SKM-1 treated with dmso at 0.1 percent for 144 hours (cell line): ENCODE measurements around the gene MUC5AC.

Experiments used
- DNase-seq: peaks from one replicate; lab custom pipeline; 2025; ENCODE audit not compliant: unreplicated experiment; lab: John Stamatoyannopoulos, UW

The MUC5AC gene

DNA sequence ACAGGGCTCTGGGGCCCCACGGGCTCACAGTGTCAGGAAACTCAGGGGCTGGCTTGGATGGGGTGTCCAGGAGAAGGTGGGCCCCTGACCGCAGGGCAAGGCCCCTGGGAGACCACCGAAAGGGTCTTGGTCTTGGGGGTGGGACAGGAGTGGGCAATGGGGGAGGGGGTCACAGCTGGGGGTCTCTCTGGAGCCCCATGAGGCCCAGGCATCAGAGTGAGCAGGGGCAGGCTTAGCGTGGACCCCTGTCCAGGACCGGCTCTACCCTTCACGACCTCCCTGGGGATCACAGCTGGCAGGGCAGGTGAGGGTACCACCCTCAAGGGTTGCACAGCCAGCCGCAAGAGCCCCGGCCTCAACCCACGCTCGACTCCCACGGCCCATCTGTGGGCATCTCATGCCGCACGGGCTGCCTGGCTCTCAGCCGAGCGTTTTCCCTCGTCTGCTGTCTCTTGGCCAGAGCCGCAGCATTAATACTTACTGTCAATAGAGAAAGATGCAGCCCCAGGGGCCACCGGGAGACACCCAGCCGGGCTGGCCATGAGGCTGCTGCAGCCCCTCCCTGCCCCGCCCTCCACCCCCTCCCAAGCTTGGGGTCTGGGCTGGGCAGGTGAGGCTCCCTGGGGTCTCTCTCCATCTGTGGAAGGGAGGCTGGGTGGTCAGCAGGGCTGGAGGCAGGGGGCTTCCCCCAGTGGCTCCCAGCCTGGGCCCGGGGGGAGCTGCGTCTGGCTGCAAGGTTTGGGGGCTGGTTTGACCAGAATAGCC lies 65.8 kb downstream of the MUC5AC start:
- DNase-seq: no peak

- no peak for DNase-seq
Observed at GRCh38 chr11:1224111-1224490, 66.3 kb downstream of the MUC5AC start.

- DNase-seq: no peak
Observed at GRCh38 chr11:1224491-1225385, 67.0 kb downstream of the MUC5AC start.

DNA sequence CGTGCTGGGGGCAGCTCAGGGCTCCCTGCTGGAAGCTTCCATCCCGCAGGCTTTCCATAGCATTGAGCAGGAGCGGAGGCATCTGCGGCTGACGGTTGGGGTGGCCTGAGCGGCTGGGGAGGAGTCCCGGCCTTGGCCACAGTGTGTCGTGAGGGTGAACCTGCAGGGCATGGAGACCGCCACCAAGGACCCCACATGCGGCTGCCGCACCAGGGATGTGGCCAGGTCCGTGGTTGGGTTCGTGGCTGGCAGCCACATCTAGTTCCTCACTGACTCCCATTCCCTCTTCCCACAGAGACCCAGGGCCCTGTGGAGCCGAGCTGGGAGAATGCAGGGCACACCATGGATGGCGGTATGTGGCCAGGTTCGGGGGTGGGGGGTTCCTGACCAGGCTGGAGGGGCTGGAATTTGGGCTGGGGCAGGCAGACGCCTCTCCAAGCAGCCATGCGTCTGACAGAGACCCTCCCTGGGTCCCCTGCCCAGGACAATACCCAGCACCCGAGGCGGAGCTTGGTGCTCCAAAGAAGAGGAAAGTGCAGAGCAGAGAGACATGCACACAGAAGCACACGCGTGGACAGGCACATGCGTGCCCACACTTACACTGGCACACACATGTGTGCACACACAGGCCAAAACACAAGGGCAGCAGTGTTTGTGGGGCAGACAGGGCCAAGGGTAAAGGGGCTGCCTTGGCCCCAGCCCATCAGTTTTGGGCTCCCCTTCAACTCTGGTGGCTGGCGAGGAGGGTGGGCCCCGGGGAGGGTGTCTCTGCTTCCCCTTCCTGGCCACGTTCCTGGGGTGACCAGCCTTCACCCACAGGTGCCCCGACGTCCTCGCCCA lies 67.9 kb downstream of the MUC5AC start:
- no peak for DNase-seq

DNA sequence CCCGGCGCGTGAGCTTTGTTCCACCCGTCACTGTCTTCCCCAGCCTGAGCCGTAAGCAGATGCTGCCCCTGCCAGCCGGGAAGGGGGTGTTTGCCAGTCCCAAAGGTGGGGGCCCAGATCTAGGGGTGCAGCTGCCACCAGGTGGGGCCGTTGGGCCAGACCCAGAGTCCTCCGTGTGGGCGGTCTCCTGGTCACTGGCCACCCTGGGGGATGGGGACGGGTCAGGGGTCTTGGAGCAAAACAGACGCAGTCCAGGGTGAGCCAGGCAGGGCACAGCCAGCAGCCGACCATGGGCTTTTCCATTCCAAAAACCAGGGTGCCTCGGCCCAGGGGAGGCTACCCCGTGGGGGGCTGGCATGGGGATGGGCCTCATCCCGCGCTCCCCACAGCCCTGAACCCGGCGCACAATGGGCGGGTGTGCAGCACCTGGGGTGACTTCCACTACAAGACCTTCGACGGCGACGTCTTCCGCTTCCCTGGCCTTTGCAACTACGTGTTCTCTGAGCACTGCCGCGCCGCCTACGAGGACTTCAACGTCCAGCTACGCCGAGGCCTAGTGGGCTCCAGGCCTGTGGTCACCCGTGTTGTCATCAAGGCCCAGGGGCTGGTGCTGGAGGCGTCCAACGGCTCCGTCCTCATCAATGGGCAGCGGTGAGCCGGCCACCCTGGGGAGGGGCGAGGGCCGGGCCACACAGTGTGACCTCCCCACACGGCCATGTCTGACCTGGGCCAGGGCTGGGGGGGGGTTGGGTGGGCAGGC lies 68.7 kb downstream of the MUC5AC start:
- no peak for DNase-seq

GRCh38 chr11:1226986-1227550 lies 69.3 kb downstream of the MUC5AC start:
- DNase-seq: no peak

DNA sequence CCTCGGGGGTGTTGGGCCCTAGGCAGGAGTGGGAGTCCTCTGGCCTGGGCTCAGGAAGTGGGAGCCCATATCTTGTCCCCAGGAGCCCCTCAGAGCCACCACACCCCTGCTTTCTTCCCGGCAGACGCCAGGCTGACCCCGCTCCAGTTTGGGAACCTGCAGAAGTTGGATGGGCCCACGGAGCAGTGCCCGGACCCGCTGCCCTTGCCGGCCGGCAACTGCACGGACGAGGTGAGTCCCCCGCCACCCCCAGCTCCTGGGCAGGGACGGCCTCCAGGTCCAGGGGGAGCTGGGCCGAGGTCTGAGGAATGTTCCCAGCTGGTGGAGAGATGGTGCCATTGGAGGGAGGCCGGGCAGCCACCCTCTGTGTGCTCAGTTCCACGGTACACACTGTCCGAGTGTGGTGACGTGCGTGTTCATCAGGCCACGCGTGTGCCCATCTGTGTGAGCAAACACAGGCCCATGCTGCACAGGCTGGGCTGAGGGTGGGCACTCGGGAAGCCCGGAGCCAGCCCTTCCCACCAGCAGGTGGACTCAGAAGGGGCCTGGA lies 69.9 kb downstream of the MUC5AC start:
- DNase-seq: no peak

DNA sequence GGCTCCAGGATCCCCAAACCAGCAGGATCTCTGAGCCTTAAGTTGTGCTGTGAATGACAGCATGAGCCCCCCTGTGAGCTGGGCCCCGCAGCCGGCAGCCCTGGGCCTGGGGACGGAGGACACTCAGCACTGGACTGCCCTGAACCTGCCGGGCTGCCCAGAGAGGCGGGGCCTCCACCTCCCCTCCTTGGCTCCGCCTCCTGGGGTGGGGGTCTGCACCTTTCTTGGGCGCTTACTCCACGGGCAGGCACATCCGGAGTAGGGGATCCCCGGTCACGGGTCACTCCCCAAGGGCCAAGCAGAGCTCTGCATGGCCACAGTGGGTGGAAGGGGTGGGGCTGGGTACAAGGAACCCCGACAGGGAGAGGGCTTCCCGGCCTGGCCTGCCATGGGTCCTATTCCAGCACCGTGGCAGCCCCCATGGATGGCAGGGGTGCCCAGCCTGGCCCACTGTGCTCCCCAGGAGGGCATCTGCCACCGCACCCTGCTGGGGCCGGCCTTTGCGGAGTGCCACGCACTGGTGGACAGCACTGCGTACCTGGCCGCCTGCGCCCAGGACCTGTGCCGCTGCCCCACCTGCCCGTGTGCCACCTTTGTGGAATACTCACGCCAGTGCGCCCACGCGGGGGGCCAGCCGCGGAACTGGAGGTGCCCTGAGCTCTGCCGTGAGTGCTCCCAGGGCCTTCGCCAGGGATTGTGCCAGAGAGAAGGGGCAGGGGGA lies 70.5 kb downstream of the MUC5AC start:
- no peak for DNase-seq

DNA sequence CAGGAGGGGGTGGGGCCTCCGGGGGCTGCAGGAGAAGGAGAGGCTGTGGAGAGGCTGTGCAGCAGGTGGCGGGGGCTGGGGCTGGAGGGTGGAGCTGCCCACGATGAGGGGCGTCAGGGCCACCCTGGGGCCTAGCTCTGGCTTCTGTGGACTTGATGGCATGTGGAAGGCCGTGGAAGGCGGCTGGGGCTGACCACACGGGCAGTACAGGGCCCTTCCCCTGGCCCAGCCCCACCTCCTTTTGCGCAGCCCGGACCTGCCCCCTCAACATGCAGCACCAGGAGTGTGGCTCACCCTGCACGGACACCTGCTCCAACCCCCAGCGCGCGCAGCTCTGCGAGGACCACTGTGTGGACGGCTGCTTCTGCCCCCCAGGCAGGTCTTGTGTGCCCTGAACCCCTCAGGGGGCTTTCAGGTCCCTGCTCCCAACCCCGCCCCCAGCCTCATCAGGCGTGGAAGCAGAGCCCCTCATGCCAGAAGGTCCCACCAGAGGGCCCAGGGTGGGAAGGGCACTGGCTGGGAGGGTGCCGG lies 71.2 kb downstream of the MUC5AC start:
- DNase-seq: no peak

DNA sequence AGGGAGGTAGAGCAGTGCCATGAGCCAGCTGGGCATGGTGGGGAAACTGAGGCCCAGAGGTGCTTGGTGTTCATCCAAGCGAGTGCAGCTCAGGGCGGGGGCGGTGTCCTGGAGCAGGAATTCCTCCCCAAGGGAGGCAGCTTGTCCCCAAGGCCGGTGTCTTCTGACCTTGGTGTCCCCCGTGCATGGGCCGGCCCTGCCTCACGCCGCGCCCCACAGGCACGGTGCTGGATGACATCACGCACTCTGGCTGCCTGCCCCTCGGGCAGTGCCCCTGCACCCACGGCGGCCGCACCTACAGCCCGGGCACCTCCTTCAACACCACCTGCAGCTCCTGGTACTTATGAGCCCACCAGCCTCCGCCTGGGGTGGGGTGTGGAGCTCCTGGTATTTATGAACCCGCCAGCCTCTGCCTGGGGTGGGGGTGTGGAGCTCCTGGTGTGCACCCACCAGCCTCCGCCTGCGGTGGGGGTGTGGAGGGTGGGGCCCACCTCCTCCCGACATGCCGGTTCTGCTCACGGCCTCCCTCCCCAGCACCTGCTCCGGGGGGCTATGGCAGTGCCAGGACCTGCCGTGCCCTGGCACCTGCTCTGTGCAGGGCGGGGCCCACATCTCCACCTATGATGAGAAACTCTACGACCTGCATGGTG lies 71.8 kb downstream of the MUC5AC start:
- DNase-seq: no peak

GRCh38 chr11:1230121-1230455 lies 72.3 kb downstream of the MUC5AC start:
- DNase-seq: no peak

DNA sequence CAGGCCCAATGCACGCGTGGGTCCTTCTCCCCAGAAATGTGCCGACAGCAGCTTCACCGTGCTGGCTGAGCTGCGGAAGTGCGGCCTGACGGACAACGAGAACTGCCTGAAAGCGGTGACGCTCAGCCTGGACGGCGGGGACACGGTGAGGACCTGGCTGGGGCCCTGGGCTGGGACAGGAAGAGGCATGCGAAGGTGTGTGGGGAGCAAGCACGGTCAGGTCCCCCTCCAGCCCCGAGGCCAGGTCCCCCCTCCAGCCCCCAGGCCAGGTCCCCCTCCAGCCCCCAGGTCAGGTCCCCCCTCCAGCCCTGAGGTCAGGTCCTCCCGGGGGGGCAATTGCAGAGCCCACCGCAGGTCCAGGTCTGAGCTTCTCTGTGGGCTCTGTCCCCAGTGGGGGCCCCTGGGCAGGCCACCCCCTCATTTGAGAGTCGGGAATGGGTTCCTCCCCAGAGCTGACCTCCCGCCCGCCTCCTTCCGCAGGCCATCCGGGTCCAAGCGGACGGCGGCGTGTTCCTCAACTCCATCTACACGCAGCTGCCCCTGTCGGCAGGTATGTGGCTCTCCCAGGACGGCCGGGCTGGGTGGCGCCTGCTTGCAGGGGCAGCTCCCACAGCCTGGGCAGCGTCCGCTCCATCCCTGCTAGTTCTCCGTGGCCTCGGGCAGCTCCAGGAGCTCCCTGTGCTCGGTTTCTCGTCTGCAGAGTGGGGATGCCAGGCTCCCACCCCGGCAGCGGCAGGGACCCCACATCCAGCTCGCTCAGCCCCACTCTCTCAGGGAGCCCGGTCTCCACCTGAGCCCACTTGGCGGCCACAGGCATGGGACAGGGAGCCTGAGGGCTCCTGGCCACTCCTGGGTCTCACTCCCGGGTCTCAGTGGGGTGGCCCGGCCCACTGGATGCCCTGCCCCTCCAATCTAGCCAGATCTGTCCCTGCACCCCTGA lies 73.0 kb downstream of the MUC5AC start:
- no peak for DNase-seq

- no peak for DNase-seq
Observed at GRCh38 chr11:1231396-1232020, 73.8 kb downstream of the MUC5AC start.

GRCh38 chr11:1232021-1232882 lies 74.5 kb downstream of the MUC5AC start:
- DNase-seq: no peak

GRCh38 chr11:1232883-1233321 lies 75.1 kb downstream of the MUC5AC start:
- no peak for DNase-seq

DNA sequence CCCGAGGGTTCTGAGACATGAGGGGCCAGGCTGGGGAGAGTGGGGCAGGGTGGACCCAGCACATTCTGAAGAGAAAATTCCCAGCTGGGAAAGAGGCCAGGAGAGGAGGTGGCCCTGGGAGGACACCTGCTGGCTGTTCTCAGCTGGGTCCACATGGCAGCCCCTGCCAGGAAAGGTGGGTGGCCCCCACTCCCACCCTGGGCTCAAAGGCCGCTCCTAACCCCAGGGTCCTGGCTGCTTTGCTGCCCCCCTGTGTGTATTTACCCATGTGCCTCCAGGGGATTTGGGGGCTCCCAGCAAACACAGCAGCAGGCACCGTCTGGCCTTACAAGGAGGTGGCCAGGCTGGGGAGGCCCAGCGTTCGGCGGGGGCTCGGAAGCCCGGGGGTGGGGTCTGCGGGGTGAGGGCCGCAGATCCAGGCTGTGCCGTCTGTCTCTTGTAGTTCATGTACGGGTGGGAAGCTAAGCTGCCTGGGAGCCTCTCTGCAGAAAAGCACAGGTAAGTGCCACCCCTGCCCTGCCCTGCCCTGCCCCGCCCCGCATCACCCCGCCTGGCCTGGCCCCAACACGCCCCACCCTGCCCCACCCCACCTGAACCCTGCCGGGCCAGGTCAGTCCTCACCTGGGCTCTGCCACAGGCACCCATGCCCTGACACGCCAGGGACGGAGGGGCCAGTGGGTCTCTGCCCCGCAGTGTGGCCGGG lies 75.7 kb downstream of the MUC5AC start:
- no peak for DNase-seq
